Inflammatory macrophage treated with lipopolysaccharide for 1 hour (primary cell): ENCODE data around the gene PIK3C2B.

Experiments
- DNase-seq, 2 donors: peaks; one replicate each; pipeline ENCODE4 v3.0.0-alpha.2; 2020 to 2022

Gene PIK3C2B

DNA sequence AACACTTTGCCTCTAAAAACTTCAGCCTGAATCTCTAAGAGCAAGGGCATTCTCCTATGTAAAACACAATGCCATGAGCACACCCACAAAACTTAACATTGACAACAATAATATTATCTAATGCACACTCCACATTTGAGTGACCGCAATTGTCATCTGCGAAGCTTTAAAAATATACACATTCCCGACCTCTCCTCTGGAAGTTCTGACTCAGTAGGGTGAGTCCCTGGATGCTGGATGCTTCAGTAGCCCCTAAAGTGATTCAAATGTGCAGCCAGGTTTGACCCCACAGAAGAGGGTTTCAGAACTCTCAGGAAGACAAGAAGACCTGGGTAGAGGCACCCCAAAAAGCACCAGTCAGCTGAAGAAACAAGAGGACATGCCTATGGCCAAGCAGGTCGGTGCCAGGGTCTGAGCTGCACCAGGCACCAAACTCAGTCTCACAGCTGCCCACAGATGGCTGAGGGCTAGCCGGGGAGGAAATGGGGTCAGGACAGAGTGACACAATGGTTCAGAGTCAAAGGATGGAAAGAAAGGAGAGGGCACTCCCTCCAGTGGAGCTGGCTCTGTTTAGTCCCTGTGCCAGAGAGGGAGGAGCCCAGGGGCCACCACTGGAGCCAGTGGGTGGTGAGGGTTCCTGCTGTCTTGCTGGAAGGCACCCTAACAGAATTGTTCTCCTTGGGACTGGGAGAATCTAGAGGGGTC, 17.4 kb downstream of the PIK3C2B start:
- no peak for DNase-seq

DNA sequence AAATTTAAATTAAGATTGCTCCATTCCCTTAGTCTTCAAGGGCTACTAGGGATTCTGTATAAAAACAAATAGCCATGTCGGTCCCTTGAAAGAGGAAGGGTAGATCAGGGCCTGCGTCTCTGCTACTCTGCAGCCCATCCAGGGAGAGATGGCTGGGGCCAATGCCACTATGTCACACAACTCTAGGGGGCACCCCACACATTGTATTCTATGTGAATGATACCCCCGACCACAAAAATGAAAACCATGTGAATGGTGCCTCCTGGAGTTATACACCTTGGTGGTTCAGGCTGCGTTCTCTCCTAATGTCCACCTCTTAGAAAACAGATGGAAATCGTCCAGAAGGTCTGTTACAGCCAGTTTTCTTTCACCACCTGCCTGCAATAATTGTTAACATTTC, 18.0 kb downstream of the PIK3C2B start:
- no peak for DNase-seq

GRCh38 chr1:204475656-204476432, 18.8 kb downstream of the PIK3C2B start:
- peak; percentile 35 to 44 for DNase-seq

- no peak for DNase-seq
These were observed 21.1 kb downstream of the PIK3C2B start for GRCh38 chr1:204473400-204473965.

DNA sequence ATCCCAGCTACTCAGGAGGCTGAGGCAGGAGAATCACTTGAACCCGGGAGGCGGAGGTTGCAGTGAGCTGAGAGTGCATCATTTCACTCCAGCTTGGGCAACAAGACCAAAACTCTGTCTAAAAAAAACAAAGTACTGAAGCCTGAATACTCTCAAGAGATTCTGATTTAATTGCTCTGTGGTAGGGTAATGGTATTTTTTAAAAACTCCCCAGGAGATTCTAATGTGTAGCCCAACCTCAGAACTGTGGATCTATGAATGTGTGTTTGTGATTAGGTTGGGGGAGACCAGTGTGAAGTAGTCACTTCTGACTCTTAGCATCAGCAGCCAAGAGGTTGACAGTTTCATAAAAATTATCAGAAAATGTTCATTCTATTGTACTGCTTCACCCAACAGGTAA, 21.9 kb downstream of the PIK3C2B start:
- DNase-seq, result no peak

DNA sequence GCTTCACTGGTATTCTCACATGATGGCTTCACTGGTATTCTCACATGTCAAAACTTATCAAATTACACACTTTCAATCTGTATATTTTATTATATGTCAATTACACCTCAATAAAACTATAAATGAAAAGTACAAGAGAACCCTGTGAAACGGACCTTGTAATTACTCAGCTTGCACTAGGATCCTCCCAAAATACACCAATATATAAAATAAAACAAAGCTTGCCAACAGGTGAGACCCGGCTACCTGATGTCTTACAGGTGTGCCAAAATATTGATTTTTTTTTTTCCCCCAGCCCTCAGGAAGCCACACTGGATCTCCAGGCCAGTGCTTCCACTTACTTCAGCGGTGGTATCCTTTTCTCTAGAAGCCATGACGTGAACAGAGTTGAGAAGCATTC, 22.9 kb downstream of the PIK3C2B start:
- no peak for DNase-seq

- DNase-seq, result no peak
These were observed 25.3 kb downstream of the PIK3C2B start for GRCh38 chr1:204469304-204469703.

GRCh38 chr1:204468766-204469302, 25.8 kb downstream of the PIK3C2B start:
- DNase-seq, result no peak

DNA sequence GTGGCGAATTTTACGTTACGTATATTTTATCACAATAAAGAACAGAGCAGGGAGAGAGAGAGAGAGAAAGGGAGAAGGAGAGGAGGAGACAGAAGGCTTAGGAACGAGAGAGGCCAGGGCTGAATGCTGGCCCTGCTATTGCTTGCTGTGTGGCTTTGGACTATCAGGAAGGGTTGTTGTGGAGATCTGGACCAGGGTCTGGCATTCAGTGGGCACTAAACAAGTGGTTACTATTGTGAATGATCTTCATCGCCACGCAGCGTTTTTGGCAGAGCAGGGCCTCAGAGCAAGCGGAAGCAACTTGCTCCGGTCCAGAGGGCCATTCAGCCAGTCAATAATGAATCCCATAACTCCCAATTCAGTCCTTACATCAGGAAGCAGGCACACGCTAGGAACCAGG, 26.4 kb downstream of the PIK3C2B start:
- no peak for DNase-seq

DNA sequence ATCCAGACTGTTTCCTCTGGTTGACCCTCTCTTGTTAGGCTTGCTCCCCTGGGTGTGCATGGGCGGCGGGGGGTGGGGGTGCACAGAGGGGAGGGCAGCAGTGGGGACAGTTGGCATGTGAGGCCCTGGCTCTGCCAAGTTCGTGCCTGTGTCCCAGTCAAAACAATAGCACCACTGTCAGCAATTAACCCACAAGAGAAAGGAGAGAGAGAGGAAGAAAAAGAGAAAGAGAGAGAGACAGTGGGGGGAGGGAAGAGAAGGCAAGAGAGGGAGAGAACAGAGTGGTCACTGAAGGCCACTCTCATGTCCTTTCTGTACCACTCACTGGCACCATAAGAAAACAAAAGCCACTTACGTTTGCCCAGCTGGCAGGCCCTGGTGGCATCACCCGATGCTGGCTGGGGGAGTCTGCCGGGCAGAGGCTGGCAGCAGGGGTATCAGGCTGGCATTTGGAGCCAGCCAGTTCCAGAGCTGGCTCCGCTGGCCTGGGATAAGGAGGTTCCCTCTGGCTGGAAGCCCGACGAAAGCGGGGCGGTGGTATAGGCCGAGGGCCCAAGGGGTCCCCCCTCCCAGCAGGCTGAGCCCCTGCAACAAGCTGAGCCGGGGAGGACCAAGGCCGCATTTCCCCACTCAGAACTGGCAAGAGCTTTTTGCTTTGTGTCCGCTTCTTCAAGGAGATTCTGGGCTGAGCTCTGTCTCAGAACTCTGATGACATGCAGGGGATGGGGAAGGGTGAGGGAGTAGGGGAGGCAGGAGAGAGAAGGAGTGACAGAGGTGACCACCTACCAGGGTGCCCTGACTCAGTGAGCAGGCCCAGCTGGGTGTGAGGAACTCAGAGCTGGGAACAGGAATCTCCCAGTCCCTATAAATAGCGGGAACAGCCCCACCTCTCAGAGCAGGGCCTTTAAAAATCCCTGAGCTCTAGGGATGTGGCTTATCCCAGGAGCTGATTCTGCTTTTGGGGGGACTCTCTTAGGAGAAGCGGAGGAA, 27.9 kb downstream of the PIK3C2B start:
- DNase-seq, result peak in 1 of 2 donors; percentile 33

- DNase-seq, result peak; percentile 59 to 79
These were observed 28.8 kb downstream of the PIK3C2B start for GRCh38 chr1:204465546-204466415.

GRCh38 chr1:204464701-204465100, 29.9 kb downstream of the PIK3C2B start:
- DNase-seq, result no peak

DNA sequence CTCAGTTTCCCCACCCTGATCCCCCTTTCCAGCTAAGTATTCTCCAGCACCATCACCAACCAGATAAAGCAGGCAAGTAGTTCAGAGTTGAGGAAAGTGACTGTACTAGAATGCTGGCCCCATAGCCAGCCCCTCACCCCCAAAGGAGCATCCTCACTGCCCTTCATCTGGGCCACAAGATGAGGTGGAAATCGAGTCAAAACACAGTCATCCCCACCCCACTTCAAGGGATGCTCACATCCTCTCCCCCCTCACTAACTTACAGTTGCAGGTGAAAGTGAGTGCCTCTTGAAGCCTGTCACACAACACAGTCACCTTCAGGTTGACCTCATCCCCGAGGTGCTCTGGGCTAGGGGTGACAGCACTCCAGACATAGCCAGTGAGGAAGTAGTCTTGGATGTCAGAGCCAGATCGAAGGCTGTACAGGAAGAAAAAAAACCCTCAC, 30.4 kb downstream of the PIK3C2B start:
- DNase-seq, result no peak

- DNase-seq, result no peak
These were observed 31.2 kb downstream of the PIK3C2B start for GRCh38 chr1:204463125-204464060.

- DNase-seq, result no peak
These were observed 32.4 kb downstream of the PIK3C2B start for GRCh38 chr1:204462229-204462561.

- no peak for DNase-seq
These were observed 33.0 kb downstream of the PIK3C2B start for GRCh38 chr1:204461331-204462228.

DNA sequence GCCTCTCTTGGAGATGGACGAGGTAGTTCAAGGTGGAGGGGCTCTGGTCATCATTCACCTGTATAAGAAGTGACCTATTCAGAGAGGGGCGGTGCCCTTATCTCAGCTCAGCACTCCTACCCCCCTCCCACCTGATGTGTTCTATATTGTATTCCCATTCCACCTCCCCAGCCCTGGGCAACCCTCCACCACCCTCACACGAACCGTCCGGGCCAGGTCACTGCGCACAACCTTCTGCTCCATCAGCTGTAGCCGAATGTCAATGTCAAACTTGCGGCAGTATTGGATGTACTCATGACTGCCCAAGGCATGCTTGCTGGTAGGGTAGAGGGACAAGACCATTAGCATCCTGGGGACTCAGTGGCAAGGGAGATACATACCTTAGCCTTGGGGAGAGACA, 34.3 kb downstream of the PIK3C2B start:
- no peak for DNase-seq

DNA sequence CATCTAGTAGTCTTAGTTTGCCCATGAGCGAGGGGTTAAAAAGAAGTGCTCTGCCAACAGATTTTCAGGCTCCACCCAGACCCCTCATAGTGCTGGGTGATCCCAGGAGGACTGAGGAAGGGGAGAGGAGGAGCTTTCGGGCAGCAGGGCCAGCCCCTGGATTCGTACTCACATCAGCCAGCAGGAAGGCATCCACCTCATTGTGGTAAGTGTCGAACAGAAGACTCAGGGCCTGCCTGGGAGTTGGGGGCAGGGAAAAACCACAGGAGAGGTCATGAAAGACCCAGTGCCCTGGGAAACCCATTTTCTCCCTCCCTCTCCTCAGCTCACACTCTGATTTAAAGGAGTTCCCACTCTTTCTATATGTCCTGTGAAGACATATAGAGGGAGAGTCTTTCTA, 34.9 kb downstream of the PIK3C2B start:
- DNase-seq, result no peak

DNA sequence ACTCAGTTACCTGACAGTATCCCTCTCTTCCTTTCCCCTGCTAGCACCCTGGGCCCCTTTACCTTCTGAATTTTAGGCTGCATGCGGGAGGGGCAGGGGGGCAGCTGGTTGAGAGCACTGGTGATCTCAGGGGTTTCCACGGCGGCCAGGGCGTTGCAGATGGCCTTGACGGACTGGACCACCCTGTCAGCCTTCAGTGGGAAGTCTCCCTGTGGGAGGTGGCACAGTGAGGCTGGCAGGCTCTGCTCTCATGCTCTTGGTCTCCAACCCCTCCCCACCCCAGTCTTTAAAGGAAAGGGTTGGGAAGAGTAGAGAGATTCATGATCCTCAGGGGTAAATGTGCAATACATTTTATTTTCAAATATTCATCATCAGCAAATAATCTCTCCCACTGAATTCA, 36.9 kb downstream of the PIK3C2B start:
- DNase-seq, result no peak
